HepG2 (cell line): ENCODE data around the gene P4HB. TPM values are rescaled to one million over a fixed set of nuclear protein-coding genes. Genes with fewer than 3 reads are reported as not detected.
A peak's percentile ranks its signal among the peaks of the same experiment; 100 is the strongest.

ENCODE experiments used
- AKNA ChIP-seq: sonication (generic); formaldehyde crosslinking; IDR thresholded peaks from 2 replicates; pipeline ENCODE4 v1.4.0; 2020; ENCODE audit warnings: missing genetic modification reagents, borderline replicate concordance
- CBX2 ChIP-seq, 2 experiments: fragments of 200-600 bp in 1 of 2; sonication (generic); formaldehyde crosslinking in 1 of 2; IDR thresholded peaks; 2 replicates each; pipeline versions ENCODE4 v1.7.0 to v1.8.1; 2018 to 2022; ENCODE audit warnings: low read depth in 2 of 2, low read length in 1 of 2, mild to moderate bottlenecking in 1 of 2, missing genetic modification reagents in 1 of 2
- ELF3 ChIP-seq: IDR thresholded peaks from 2 replicates; pipeline ENCODE4 v1.6.1; 2016; ENCODE audit warnings: missing genetic modification reagents, missing compliant biosample characterization
- GMEB2 ChIP-seq: IDR thresholded peaks from 2 replicates; pipeline ENCODE4 v1.6.1; 2016; ENCODE audit warnings: missing biosample characterization, missing genetic modification reagents, low read depth
- HIVEP1 ChIP-seq: sonication (generic); formaldehyde crosslinking; IDR thresholded peaks from 2 replicates; pipeline ENCODE4 v1.4.0; 2020; ENCODE audit warnings: mild to moderate bottlenecking, missing genetic modification reagents
- HNF4G ChIP-seq, 2 experiments: sonication (generic) in 1 of 2; formaldehyde crosslinking in 1 of 2; IDR thresholded peaks; 2 replicates each; pipeline versions ENCODE4 v1.4.0 to v1.6.1; 2011 to 2020; ENCODE audit warnings: borderline replicate concordance in 2 of 2, low read depth in 2 of 2, mild to moderate bottlenecking in 2 of 2, low read length in 1 of 2, missing genetic modification reagents in 1 of 2, moderate library complexity in 1 of 2
- MAF1 ChIP-seq: sonication (generic); formaldehyde crosslinking; IDR thresholded peaks from 2 replicates; pipeline ENCODE4 v1.5.0; 2020; ENCODE audit warnings: missing genetic modification reagents, borderline replicate concordance
- MAX ChIP-seq: IDR thresholded peaks from 2 replicates; pipeline ENCODE4 v1.6.1; 2012; ENCODE audit warnings: inconsistent platforms
- MIER3 ChIP-seq: IDR thresholded peaks from 2 replicates; pipeline ENCODE4 v1.6.1; 2016; ENCODE audit warnings: missing compliant biosample characterization, borderline replicate concordance
- MNT ChIP-seq: fragments of 450-650 bp; IDR thresholded peaks from 2 replicates; pipeline ENCODE4 v1.6.1; 2016
- TIGD3 ChIP-seq: sonication (generic); formaldehyde crosslinking; IDR thresholded peaks from 2 replicates; pipeline ENCODE4 v1.5.1; 2020; ENCODE audit warnings: mild to moderate bottlenecking, missing genetic modification reagents, borderline replicate concordance
- U2AF2 ChIP-seq: fragments of 200-400 bp; formaldehyde crosslinking; IDR thresholded peaks from 2 replicates; pipeline ENCODE4 v1.6.1; 2017; ENCODE audit warnings: low read depth, mild to moderate bottlenecking, low read length
- ZGPAT ChIP-seq: IDR thresholded peaks from 2 replicates; pipeline ENCODE4 v1.6.1; 2016; ENCODE audit warnings: mild to moderate bottlenecking
- ZNF253 ChIP-seq: sonication (generic); formaldehyde crosslinking; IDR thresholded peaks from 2 replicates; pipeline ENCODE4 v1.8.0; 2022; ENCODE audit warnings: mild to moderate bottlenecking, missing genetic modification reagents, borderline replicate concordance
- ZNF331 ChIP-seq: sonication (generic); formaldehyde crosslinking; IDR thresholded peaks from 2 replicates; pipeline ENCODE4 v1.4.0; 2020; ENCODE audit warnings: missing genetic modification reagents
- ZNF788 ChIP-seq: sonication (generic); formaldehyde crosslinking; IDR thresholded peaks from 2 replicates; pipeline ENCODE4 v1.5.0; 2020; ENCODE audit warnings: mild to moderate bottlenecking, missing genetic modification reagents, borderline replicate concordance
- polyA plus RNA-seq, 8 experiments: library from polyadenylated mRNA; depleted of rRNA in 3 of 8; stranded (reverse) in 7 of 8; unstranded in 1 of 8; fragments of >200 nt; fragmentation: Illumina TruSeq in 4 of 8; extraction: Trizol in 4 of 8; gene quantifications; 2 replicates each; pipeline versions ENCODE4 v1.2.1 to v1.2.3, GENCODE V29; 2011 to 2016; ENCODE audit warnings: low read depth in 4 of 8, missing spikeins in 1 of 8, mixed read lengths in 1 of 8; ENCODE audit not compliant: insufficient read depth in 1 of 8
- total RNA-seq, 5 experiments: library from RNA; depleted of rRNA; stranded (reverse); fragments of >200 nt; fragmentation: Illumina TruSeq; extraction: Trizol; gene quantifications; 2 replicates each; pipeline ENCODE4 v1.2.3, GENCODE V29; 2016; ENCODE audit warnings: low read depth in 1 of 5

P4HB gene
- total and polyA plus RNA-seq, 2 of the 13 experiments (the other 11 are each of a cell fraction or from before 2014, with no cell fraction given) = 185 to 782 TPM

GRCh38 chr17:81867991-81868673 lies 7.8 kb upstream of the P4HB start (continued):
- TF ChIP-seq ELF3 (CRISPR knock-in tag) (no peak), AKNA (no peak), CBX2 (IDR thresholded peaks at IDR 0.05; ENCODE audit: low read depth, low read length) (no peak), CBX2 (CRISPR knock-in tag; IDR thresholded peaks at IDR 0.05; ENCODE audit: low read depth) (no peak), HIVEP1 (CRISPR knock-in tag) (no peak; the same call in 1 of the 2 replicates), MAF1 (CRISPR knock-in tag) (no peak), GMEB2 (no peak), U2AF2 (0 out of 2 replicates have a peak, but pooled peaks have one; percentile 18), ZNF253 (no peak), ZNF331 (0 out of 2 replicates have a peak, but pooled peaks have one; percentile 19), MNT (no peak), ZNF788 (peak; percentile 57; the same call in 1 of the 2 replicates), TIGD3 (CRISPR knock-in tag) (no peak), MIER3 (no peak; the same call in 1 of the 2 replicates), HNF4G (IDR thresholded peaks at IDR 0.05; ENCODE audit: borderline replicate concordance, low read depth, low read length) (no peak), HNF4G (CRISPR knock-in tag; IDR thresholded peaks at IDR 0.05; ENCODE audit: borderline replicate concordance, low read depth) (no peak), MAX (peak; percentile 70; the same call in 1 of the 2 replicates), ZGPAT (CRISPR knock-in tag) (no peak)
